Suppressor macrophage treated with lipopolysaccharide for 1 hour (primary cell): Measurements from ENCODE around the gene GIGYF2.

ENCODE experiments used
- DNase-seq, 3 donors: peaks; one replicate each; pipeline ENCODE4 v3.0.0-alpha.2; 2020 to 2022

Gene GIGYF2

GRCh38 chr2:232770207-232770606 lies 73.1 kb downstream of the GIGYF2 start:
- no peak for DNase-seq

DNA sequence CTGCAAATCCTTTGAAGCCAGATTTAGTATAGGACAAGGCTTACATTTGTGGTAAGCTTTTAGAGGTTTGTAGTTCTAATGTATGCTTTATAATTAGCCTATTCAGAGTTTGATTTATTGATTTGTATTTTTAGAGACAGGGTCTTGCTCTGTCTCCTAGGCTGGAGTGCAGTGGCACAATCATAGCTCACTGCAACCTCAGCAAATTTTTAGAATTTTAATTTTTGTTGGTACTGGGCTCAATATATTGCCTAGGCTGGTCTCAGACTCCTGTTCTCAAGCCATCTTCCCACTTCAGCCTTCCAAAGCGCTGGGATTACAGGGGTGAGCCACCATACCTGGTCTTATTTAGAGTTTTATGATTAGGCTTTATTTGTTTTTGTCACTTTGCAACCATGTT lies 74.7 kb downstream of the GIGYF2 start:
- DNase-seq, result no peak

- no peak for DNase-seq
Measured at GRCh38 chr2:232772531-232772930, 75.4 kb downstream of the GIGYF2 start.

- no peak for DNase-seq
Measured at GRCh38 chr2:232773815-232774214, 76.7 kb downstream of the GIGYF2 start.

GRCh38 chr2:232776435-232776834 lies 79.3 kb downstream of the GIGYF2 start, which contains the start of gene KCNJ13:
KCNJ13 (minus strand) TSS chr2:232776565; CDS start chr2:232771362, 5,203 bp downstream.
- no peak for DNase-seq

DNA sequence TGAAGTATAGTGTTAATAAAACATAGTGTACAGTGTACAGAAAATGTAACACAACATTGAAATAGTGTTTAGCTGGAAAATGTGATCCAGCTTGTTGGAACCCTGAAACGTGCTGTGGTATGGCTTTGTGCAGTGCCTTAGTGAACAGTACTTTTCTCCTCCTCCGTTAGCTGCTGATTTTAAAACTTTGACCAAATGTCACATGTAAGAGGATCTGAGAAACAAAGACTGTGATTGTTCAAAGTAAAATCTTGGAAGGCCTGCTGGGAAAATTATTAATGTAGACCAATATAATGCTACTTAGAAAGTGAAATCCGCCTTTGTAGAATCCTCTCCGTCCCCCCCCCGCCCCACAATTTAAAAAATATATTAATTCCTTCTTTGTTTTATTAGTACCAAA lies 80.1 kb downstream of the GIGYF2 start:
- DNase-seq, result no peak

DNA sequence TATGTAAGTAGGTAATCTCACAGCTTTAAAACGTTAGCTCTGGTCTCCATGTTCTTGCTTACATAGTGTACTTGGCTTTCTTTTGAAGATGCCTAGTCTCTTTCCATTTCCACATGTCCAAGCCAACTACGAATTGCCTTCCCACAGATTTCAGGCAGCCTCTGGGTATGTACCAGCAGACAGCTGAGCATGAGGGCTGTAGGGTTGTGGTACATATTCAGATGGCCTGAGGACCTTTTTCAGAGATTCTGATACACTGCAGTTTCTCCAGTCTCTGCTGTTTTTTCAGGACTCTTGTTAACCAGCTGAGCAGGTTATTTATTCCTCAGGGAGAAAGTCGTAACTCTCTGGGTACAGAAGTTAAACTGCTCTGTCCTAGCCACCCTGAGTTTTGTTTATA lies 82.3 kb downstream of the GIGYF2 start:
- no peak for DNase-seq

- DNase-seq, result no peak
Measured at GRCh38 chr2:232779934-232780333, 82.8 kb downstream of the GIGYF2 start.

DNA sequence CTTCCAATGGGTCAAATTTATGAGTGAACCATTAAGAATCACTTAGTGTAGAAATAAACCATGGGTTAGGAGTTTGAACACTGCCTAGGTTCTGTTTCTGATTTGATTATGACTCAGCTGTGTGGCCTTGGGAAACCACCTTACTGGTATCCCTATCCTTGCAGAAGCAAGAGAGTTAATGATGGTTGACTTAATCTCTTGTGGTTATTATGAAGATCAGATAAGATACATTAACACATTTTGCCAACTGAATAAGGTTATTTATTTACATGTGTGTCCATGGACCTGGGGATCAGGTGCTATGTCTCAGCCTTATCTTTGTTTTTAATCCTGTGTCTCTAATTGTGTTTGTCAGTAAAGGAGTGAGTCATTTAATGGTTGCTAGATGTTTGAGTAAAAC lies 84.6 kb downstream of the GIGYF2 start:
- peak; percentile 57 to 63 (median 60) for DNase-seq

GRCh38 chr2:232783278-232783677 lies 86.1 kb downstream of the GIGYF2 start:
- no peak for DNase-seq

GRCh38 chr2:232787806-232788205 lies 90.7 kb downstream of the GIGYF2 start:
- DNase-seq, result no peak

DNA sequence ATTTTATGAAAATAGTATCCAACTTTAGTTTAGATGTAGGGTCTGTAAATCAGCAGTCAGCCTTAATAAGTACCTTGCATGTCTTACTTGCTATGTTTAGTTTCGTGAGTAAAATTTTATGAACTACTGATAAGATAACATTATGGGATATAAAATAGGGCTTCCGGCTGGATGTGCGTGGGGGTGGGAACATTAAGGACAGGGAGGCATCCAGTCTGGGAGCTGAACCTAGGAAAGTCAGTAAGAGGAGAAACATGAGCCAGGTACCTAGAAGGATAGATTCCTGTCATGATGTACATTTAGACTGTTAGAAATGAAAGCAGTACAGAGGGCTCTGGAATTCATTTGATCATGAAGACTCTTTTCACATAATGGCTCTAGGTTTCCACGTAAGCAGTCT lies 92.0 kb downstream of the GIGYF2 start:
- no peak for DNase-seq

- DNase-seq, result no peak
Measured at GRCh38 chr2:232791518-232791917, 94.4 kb downstream of the GIGYF2 start.

DNA sequence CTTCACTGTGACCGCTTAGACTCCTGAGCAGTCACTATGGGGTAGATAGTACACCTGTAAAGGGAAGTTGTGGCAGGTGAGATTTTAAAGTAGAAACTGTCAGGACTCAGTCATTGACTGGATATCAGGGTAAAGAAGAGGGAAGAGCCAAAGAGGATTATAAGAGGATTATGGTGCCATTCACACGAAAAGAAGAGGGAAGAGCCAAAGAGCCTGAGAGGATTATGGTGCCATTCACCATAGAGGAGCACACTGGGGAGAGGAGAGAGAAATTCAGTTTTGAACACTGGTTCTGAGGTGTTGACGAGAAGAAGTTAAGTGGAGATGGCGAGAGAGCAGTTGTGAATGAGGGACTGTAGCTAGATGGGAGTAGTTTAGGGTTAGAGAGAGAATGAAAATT lies 96.1 kb downstream of the GIGYF2 start:
- DNase-seq, result no peak

DNA sequence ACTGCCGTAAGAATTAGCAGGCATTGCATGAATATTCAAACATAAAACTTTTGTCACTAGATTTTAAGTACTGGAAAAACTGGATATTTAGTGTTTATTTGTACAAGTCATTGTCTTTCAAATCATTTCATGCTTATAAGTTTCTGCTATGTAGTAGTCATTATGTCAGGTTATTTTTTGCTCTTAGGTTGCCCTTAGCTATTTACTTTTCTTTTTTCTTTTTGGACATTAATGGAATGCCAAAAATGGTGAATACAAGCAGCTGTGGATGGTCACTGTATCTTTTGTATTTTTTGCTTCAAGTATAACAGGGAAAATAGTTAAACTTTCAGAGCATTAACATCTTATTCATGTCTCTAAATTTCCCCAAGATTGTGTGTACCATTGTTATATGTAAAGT lies 97.8 kb downstream of the GIGYF2 start:
- no peak for DNase-seq

GRCh38 chr2:232795920-232796319 lies 98.8 kb downstream of the GIGYF2 start:
- DNase-seq, result no peak

DNA sequence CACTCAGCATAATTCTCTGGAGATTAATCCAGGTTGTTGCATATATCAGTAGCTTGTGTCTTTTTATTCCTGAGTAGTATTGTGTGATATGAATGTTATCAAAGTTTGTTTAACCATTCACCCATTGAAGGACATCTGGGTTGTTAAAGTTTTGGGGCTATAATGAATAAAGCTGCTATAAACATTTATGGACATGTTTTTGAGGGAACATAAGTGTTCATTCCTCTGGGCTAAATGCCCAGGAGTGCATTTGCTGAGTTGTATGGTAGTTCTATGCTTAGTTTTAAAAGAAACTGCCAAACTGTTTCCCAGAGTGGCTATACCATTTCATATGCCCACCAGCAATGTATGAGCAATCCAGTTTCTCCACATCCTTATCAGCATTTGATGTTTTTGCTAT lies 101.1 kb downstream of the GIGYF2 start:
- DNase-seq, result no peak

GRCh38 chr2:232800166-232800565 lies 103.0 kb downstream of the GIGYF2 start:
- no peak for DNase-seq

- peak; percentile 24 to 57 (median 27) for DNase-seq
Measured at GRCh38 chr2:232802091-232802490, 105.0 kb downstream of the GIGYF2 start.

- DNase-seq, result peak in 1 of 3 donors; percentile 13
Measured at GRCh38 chr2:232809349-232810124, 112.4 kb downstream of the GIGYF2 start.

DNA sequence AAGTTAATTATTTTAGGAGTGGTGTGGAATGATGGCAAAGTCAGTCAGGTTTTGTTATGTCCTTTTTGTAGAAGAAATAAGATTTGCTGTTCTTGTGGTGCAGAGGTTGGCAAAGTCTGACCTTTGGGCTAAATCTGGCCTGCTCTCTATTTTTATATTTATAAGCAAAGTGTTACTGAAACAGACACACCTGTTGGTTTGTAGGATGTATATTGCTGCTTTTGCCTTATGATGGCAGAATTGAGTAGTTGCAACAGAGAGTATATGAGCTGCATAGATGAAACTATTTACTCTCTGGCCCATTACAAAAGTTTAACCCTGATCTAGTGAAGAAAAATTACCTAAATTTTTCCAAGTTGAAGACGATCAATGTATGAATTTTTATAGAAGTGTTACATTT lies 113.3 kb downstream of the GIGYF2 start:
- peak in 1 of 3 donors; percentile 9 for DNase-seq

DNA sequence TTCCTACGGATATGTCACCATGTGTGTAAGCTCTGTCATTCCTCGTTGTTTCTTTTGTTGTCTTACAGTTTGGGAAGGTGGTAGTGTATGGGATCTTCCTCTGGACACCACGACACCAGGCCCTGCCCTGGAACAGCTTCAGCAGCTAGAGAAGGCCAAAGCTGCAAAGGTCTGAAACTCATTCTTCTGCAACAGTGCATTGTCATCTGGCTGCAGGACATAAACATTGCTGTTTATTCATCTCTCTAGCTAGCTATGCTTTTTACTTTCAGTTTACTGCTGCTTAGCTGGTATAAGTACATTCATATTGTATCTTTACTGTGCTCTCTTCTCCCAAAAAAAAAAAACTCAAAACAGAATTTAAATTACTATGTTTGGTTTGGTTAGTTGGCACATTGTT lies 118.4 kb downstream of the GIGYF2 start:
- peak in 1 of 3 donors; percentile 9 for DNase-seq

GRCh38 chr2:232816657-232817056 lies 119.5 kb downstream of the GIGYF2 start:
- DNase-seq, result peak; percentile 4 to 19 (median 13)

GRCh38 chr2:232817756-232818155 lies 120.6 kb downstream of the GIGYF2 start:
- peak in 1 of 3 donors; percentile 6 for DNase-seq

GRCh38 chr2:232829988-232830387 lies 132.9 kb downstream of the GIGYF2 start:
- no peak for DNase-seq
